Head of caudate nucleus (tissue), 42 donors: ENCODE measurements around the gene C18orf32.
"Not testable (repeated sequence)": the region's sequence is repeated elsewhere in the genome, so short reads cannot be mapped to it uniquely, and the experiment has no call there.

Source experiments
- DNase-seq, 42 donors: peaks; one replicate each; pipeline versions ENCODE4 v3.0.0 to v3.0.0-alpha.2; 2020 to 2021; ENCODE audit warnings: mixed read lengths in 7 of 42
- intact Hi-C: fragments of 100-400 bp; cut with DNase I; formaldehyde crosslinking; loops from one replicate; pipeline ENCODE4 v1.15.0; 2022

Gene C18orf32

DNA sequence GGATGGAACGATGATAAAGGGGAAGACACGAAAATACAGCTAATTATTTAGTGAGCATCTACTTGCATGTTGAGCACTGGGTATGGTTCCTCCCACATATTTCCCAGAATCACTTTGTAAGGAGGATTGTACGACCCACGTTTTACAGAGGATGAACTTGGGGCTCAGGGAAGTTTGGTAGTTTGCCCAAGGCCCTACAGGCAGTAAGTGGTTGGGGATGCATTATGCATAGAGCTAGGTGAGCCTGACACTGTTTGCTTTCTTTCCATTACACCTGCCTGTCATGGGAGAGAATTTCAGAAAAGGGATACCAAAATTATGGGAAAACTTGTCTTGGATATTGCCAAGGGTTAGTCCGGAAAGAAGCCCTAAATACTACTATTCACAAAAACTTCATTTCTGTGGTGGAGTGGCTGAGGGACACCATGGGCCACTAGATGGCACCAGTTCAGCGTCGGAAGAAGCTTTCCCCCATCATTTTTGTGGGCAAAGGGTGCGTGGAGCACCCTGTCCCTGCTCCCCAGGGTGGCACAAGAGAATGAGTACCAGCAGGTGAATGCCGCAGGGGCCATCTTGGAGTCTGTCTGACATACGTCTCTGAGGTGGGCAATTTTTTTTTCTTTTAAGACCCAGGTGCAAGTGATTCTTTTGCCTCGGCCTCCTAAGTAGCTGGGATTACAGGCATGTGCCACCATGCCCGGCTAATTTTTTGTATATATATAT, 23.5 kb upstream of the C18orf32 start:
- intact Hi-C loops, result loop anchor here (5.0 kb wide), 1 partner anchor 347 kb away; no protein-coding TSS in a partner anchor
- DNase-seq, result peak in 40 of 42 donors; percentile 18 to 80 (median 54)

DNA sequence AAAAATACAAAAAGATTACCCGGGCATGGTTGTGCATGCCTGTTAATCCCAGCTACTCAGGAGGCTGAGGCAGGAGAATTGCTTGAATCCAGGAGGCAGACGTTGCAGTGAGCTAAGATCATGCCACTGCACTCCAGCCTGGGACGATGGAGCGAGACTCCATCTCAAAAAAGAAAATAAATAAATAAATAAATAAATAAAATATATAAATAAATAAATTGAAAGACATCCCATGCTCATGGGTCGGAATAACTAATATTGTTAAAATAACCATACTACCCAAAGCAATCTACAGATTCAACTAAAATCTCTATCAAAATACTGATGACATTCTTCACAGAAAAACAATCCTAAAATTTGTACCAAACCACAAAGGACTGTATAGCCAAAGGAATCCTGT, 19.4 kb upstream of the C18orf32 start:
- intact Hi-C loops, DNase-seq: not testable (repeated sequence)

DNA sequence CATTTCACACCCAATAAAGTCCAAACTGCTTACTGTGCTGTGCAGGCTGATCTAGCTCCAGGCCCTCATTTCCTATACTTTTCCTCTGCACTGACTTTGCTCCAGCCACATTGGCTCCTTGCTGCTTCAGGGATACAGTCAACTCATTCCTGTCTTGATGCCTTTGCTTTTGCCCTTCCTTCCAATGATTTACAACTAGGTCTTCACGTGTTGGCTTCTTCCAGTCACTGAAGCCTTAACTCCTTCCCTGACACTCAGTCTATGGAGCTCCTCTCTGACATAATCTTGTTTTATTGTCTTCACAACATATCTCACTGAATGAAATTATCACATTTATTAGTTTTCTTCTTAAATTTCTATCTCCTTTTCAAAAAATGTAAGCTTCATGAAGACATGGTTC, 16.9 kb upstream of the C18orf32 start:
- intact Hi-C loops, result no loop called here
- DNase-seq, result no peak

DNA sequence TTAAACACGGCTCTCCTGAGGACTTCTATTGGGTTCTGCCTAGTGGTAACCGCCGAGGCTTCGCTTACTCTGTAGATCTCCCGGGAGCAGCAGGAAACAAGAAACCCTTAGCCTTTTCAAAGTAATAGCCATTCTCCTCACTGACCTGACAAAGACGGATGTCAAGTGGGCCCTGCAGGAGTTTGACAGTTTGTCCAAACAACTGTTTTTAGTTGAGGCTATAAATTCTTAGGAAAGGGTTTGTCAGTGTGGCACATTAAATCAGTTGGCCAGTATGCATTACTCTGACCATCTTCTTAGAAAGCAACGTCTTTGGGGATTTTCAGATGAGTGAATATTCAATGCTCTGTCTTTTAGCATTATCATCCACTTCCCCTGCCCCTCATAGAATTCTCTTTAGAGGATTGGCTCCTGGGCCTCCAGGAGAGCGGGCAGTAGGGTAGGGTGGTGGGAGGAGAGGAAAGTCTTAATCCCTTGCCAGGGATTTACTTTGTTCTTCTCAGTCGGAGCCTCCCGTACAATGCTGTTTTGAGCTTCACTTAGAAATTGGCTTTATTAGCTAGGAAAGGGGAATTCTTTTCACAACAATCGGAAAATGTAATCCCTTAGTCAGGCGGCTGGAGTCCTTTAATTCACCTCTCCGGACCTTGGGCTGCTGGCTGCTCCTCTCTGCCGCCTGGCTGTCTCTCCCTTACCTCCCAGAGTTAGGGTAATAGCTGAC, 13.3 kb upstream of the C18orf32 start:
- intact Hi-C loops, result no loop called here

DNA sequence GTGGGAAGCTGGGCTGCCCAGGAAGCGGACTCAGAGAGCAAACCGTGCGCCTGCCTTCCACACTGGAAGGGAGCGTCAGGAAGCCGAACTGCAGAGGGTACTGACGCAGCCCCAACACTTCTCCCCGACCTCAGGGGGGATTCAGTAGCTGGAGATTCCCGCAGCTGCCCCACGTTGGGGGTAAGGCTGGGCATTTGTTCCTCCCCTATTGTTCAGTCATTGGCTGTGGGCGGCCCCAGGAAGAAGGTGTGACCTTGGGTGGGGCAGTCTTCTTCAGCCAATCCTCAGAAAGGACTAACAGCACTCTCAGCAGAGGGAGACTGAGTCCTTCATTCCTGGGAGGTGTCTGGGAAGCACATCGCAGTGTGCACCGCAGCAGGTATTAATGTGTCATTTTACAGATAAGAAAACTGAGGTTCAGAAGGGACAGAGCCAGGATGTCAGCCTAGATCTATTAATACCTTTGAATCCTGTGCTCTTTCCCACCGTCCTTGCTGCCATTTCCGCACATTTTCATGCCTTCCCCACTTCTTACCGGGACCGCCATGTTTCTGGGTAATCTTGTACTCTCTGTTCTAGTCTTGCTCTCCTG, 12.1 kb upstream of the C18orf32 start:
- DNase-seq, result no peak
- intact Hi-C loops, result loop anchor here (10.0 kb wide), 1 partner anchor 776 kb away; no protein-coding TSS in a partner anchor

More for the DNA sequence above, 13.3 kb upstream of the C18orf32 start:
- DNase-seq, result no peak

DNA sequence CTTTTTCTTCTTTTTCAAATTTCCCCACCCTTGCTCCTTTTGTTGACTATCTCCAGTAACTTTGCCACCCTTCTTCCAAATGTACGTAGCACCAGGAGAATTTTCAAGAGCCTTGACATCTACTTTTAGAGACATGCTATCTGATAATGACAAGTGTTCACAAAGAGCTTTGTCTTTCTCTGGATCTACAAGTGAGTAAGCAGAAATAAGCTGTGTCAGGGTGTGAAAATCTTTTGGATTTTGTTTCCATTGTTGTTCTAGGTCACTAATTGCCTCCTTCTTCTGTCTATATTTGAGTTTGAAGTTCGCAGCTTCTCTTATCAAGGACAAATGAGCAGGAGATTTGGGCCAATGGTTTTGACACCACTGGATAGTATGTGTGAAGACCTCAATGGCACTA, 8.4 kb upstream of the C18orf32 start:
- intact Hi-C loops, result loop anchor here (10.0 kb wide), 1 partner anchor 779 kb away; no protein-coding TSS in a partner anchor
- no peak for DNase-seq

DNA sequence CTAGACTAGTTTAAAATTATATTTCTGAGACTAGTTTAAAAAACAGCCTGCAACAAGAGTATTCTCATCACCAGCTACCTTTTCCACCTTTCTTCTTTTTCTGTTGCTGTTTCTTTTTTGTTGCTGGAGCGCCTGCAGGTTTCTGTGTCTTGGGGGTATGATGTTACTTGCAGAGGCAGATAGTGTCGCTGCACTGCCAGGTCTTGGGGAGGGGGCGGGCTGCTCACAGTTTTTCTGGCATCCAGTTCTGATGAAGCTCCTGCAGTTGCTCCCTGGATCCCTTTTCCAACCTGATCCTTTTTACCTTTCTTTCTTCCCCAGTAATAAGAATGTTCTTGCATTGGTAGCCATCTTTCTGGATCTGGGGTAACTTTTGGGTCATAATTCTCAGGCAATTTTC, 8.0 kb upstream of the C18orf32 start:
- intact Hi-C loops, result loop anchor here (10.0 kb wide), 1 partner anchor 780 kb away; no protein-coding TSS in a partner anchor

DNA sequence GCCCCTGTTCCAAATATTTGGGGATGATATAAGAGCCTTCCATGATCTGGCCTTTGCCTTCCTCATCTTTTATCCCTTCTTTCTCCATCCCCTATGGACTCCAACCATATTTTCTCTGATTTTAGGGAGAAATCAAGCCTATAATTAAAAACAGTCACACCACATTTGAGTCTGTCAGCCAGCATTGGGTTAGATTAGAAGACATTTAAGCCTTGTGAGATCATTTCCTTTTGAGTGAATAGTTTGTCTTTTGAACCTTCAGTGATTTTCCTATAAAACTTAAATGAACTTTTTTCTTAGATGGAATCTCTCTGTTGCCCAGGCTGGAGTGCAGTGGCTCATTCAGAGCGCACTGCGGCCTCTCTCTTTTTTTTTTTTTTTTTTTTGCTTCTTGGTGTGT, 7.6 kb upstream of the C18orf32 start:
- no peak for DNase-seq
- intact Hi-C loops, result loop anchor here (10.0 kb wide), 1 partner anchor 780 kb away; no protein-coding TSS in a partner anchor

More for the DNA sequence above, 8.0 kb upstream of the C18orf32 start:
- DNase-seq, result no peak

DNA sequence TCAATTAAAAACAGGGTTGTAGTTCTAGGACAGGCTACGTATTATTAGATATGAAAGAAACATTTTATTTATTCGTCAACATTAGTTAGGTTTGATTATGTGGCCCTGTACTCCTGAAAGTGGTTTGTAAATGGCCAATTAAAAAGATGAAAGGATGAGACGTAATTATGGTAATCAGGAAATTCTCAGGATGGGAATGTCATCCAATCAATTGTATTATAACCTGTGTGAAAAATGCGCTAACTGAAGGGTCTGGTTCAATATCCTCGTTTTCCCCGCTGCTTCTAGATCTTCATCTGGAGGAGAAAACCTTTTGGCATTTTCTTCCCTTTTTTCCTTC, 5.6 kb upstream of the C18orf32 start:
- no peak for DNase-seq
- intact Hi-C loops, result loop anchor here (10.0 kb wide), 1 partner anchor 782 kb away; no protein-coding TSS in a partner anchor

DNA sequence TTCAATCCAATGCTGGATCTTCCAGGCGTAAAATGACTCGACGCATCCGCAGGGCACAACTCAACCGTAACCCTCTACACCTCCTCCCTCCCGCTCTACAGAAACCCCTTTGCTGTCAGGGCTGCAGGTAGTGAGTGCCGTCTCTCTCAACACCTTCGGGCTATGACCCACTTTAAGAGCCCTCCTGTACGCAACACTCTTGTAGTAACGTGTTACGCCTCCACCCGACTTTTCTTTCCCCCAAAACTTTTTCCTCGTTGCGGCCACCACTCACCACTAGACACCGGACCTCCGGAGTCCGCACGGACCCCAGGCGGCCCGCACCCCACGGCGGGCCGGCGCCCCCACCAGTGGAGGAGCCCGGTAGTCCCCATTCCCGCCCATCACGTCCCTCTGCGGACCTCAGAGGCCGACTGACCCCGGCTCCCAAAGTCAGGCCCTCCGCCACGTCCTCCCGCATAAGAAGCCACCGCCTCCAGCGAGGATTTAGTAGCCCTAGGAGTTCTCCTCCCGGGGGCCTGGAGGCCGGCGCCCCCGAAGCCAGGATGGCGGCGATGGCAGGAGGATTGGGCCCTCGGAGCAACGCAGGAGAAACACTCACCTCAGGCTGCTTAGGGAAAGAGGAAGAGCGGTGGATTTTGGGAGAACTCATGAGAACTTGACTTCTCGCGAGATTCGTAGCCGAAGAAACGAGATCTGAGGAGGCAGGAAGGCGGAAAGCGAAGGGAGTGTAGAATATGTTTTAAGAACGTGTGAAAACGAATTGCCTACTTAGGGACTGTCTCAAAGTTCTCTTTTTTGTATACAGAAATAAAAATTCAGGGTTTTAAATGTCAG, 5.0 kb upstream of the C18orf32 start, which contains the start of gene RPL17:
TSS of gene RPL17 (minus strand) at position 609 of the 837 bp plus-strand sequence.
- peak; percentile 51 to 97 (median 87) for DNase-seq
- intact Hi-C loops, result loop anchor here (10.0 kb wide), 1 partner anchor 783 kb away; no protein-coding TSS in a partner anchor

DNA sequence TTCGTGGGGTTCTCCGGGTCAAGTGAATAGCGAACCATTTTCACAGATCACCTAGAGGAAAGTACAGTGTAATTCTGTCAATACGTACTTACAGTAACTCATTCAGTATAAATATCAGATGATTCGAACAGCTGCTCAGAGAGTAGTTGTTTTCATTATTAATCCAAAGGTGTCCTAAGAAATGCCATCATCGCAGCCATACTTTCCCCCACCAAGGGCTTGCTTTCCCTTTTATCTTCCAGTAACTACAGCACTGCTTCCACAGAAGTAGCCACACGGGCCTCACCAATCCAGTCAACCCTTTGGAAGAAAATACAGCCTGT, 4.5 kb upstream of the C18orf32 start:
- intact Hi-C loops, result loop anchor here (10.0 kb wide), 1 partner anchor 783 kb away; no protein-coding TSS in a partner anchor
- DNase-seq, result no peak

DNA sequence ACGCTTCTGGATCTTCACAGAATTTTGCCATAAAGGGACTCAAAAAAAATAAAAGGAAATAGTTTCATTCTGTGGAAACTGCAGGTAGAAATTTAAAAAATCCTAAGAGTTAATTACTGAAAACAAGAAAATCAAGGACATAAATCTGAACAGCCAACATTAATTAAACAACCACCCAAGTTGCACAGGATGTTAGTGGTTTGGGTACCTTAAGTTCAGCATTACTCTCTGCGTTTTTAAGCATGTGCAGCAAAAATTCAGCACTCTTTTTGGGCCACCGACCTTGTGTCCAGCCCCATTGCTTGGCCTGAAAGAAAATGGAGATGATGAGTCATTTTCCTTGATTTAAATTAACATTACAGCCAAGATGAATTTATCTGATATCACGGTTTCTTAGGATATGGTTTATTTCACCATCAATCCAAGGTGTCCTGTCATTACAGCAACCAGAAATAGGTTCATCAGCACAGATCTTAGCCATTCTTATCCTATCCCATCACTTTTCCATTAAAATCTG, 3.3 kb upstream of the C18orf32 start:
- intact Hi-C loops, result loop anchor here (10.0 kb wide), 1 partner anchor 784 kb away; no protein-coding TSS in a partner anchor
- no peak for DNase-seq

DNA sequence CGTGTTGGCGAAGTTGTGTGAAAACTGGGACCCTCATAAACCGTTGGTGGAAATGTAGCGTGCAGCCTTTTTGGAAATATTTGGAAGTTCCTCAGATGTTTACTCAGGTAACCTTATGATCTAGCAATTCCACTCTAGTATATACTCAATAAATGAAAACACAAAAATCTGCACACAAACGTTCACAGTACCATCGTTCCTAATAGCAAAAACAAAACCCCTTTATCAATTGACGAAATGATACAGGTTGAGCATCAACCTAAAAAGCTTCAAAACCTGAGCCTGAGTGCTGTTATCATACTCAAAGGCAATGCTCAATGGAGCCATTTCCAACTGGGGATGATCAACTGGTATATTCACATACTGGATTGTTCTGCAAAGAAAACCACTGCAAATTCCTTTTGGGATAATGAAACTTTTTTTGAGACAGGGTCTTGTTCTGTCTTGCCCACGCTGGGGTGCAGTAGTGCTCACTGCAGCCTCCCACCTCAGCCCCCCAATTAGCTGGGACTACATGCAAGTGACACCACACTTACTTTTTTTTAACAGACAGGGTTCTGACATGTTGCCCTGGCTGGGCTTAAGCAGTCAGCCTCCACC, 777 bp upstream of the C18orf32 start:
- intact Hi-C loops, result no loop called here
- DNase-seq, result no peak

DNA sequence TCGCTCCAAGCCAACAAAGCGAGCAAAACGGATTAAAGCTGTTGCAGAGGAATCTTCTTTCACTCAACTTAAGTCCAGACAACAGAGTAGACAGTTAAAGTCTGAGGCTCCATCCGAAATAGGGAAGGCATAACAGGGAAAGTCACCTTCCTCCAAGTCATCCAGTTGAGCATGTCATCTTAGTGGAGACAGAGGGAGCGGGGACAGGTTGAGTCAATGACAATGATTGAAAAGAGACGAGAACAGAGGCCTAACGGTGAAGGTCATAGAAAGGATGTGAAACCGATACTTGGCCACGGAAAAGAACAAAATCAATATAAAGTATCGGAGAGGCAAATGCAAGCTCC, 455 bp downstream of the C18orf32 start:
- intact Hi-C loops, result no loop called here
- DNase-seq, result peak in 4 of 42 donors; percentile 16 to 57 (median 37)

DNA sequence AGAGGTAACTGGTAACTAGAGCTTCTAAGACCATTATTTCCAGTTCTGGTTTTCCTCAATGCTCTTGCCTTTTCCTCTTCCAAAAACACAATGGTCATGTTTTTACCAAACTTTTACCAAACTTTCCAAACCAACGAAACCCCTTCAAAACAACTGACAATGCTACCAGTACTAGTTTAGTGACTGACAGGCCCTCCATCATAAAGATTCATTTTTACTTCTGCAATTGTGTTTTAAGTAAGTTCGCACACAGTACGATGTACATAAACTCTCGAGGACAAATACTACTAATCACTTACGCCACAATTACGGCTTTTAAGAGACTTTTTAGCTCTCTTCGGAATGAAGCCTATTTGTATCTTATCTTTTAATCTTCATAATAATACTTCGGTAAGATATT, 900 bp downstream of the C18orf32 start:
- intact Hi-C loops, result no loop called here

DNA sequence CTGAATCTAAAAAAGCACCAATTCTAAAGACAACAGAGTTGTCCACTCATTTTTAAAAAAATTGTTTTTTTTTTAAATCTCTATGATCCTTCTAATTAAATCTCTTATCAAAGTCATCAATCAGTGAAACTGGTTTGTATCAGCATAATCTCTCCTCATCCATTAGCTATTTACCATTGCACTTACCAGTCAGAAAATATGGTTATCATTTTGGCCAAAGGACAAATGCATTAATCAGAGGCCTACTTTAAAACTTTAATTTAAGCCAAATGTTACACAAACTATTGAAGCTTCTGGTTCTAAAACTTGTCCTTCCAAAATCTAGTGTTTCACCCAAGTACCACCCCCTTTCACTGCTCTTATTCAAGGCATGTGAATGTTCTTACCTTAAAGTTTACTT, 3.8 kb downstream of the C18orf32 start:
- intact Hi-C loops, result no loop called here
- DNase-seq, result no peak

More for the DNA sequence above, 900 bp downstream of the C18orf32 start:
- DNase-seq, result no peak

DNA sequence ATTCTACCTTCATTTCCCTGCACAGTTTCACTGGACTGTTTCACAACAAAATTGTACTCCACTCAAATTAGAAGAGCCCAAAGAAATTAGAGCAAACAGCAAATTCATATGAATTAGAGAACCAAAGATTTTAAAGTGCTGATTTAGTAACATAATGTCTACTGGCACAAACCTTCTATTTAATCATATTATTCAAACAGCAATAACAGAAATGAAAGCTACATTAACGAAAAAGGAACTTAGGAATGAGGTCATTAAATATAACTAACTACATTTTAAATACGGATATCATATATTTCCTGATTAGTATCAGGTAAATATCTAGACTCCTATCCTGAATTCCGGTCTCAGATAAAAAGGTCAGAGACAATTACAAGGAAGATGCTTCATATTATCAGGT, 5.1 kb downstream of the C18orf32 start:
- intact Hi-C loops, result no loop called here
- no peak for DNase-seq

DNA sequence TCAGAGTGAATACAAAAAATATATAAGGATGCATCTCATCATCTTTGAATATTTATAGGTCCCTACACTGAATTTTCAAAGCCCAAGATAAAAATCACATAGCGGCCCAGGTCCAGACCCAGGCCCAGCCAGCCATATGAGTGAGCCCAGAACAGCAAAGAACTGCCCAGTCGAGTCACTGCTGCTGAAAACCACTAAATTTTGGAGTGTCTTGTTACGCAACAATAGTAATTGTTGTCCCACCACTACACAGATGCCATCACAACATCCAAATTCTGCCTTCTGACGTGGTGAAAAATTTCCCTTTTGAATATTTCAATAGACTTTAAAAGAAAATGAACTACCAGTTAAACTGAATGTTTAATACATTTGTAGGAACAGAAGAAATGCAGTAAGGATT, 5.7 kb downstream of the C18orf32 start:
- DNase-seq, result no peak
- intact Hi-C loops, result no loop called here
